HCT116 (cell line): Measurements from ENCODE around the gene TCF7L2. TPM values are rescaled to one million over a fixed set of nuclear protein-coding genes. Genes with fewer than 3 reads are reported as not detected.

Experiments used
- ATAC-seq: fragments of 200-7000 bp; cut with Tn5 transposase; 2 replicates; pipeline ENCODE4 v1.9.1; 2020; ENCODE audit warnings: mild to moderate bottlenecking, moderate library complexity
- BruUV-seq: library from RNA; stranded (reverse); fragments of 400-500 nt; replicated peaks from 2 replicates; lab custom pipeline; 2021; lab: Mats Ljungman, UMichigan
- CTCF ChIA-PET: fragments of 300-600 bp; sonication (Branson Sonifier 250); formaldehyde crosslinking; loops from one replicate; lab custom pipeline; 2021; ENCODE audit warnings: antibody characterized with exemption; lab: Charles Lee
- POLR2A ChIA-PET: fragments of 300-600, 350-600 bp; sonication (Branson Sonifier 250); formaldehyde crosslinking; loops from one replicate; lab custom pipeline; 2021; ENCODE audit warnings: antibody characterized with exemption; lab: Charles Lee
- RAD21 ChIA-PET, 2 experiments: fragments of 300-600 bp; sonication (Branson Sonifier 250); formaldehyde crosslinking; loops; one replicate each; lab custom pipeline; 2023; ENCODE audit warnings: low total read pairs in 2 of 2; ENCODE audit not compliant: uncharacterized antibody in 2 of 2, unreplicated experiment in 2 of 2, low non-redundant PET in 1 of 2; lab: Charles Lee
- DNase-seq: peaks from one replicate; pipeline ENCODE4 v3.0.0-alpha.2; 2010; ENCODE audit warnings: low read depth, low spot score
- H2AFZ ChIP-seq: fragments of 200-600 bp; shearing (Covaris generic), sonication (generic); 2 replicates; pipeline ENCODE4 v1.6.1; 2017; ENCODE audit warnings: low read depth, mixed run types, mixed read lengths, antibody characterized with exemption, low read length; ENCODE audit not compliant: poor library complexity, severe bottlenecking
- H3K27ac ChIP-seq: 2 replicates; pipeline ENCODE4 v1.5.1; 2012; ENCODE audit warnings: low read depth, low read length
- H3K27me3 ChIP-seq: fragments of 200-600 bp; sonication (generic); 2 replicates; pipeline ENCODE4 v1.6.1; 2016; ENCODE audit warnings: mixed run types, low read length, mixed read lengths; ENCODE audit not compliant: insufficient read depth
- H3K36me3 ChIP-seq, 2 experiments: fragments of 200-500 bp in 1 of 2; fragments of 200-600 bp in 1 of 2; sonication (Bioruptor generic) in 1 of 2; sonication (generic) in 1 of 2; 2 replicates each; pipeline versions ENCODE4 v1.5.1 to v1.6.1; 2014 to 2016; ENCODE audit warnings: low read length in 2 of 2, inconsistent platforms in 1 of 2, mixed read lengths in 1 of 2, mixed run types in 1 of 2; ENCODE audit not compliant: insufficient read depth in 2 of 2, control insufficient read depth in 1 of 2
- H3K4me1 ChIP-seq, 2 experiments: fragments of 200-600 bp in 1 of 2; sonication (generic) in 1 of 2; 2 replicates each; pipeline versions ENCODE4 v1.5.1 to v1.6.1; 2012 to 2017; ENCODE audit warnings: low read length in 2 of 2, inconsistent platforms in 1 of 2, mild to moderate bottlenecking in 1 of 2, mixed read lengths in 1 of 2, mixed run types in 1 of 2, moderate library complexity in 1 of 2; ENCODE audit not compliant: insufficient read depth in 2 of 2, control insufficient read depth in 1 of 2
- H3K4me2 ChIP-seq: fragments of 200-600 bp; sonication (generic); 2 replicates; pipeline ENCODE4 v1.6.1; 2017; ENCODE audit warnings: mixed run types, low read length, mixed read lengths
- H3K4me3 ChIP-seq, 2 experiments: fragments of 200-600 bp in 1 of 2; sonication (generic) in 1 of 2; replicated peaks in 1 of 2; 2 replicates each; pipeline ENCODE4 v1.5.1; 2011 to 2016; ENCODE audit warnings: low read length in 2 of 2, control low read depth in 1 of 2, low read depth in 1 of 2, mild to moderate bottlenecking in 1 of 2, mixed read lengths in 1 of 2, mixed run types in 1 of 2
- H3K79me2 ChIP-seq: fragments of 200-600 bp; sonication (generic); 2 replicates; pipeline ENCODE4 v1.6.1; 2017; ENCODE audit warnings: mild to moderate bottlenecking, mixed run types, low read length, moderate library complexity, mixed read lengths; ENCODE audit not compliant: insufficient read depth
- H3K9ac ChIP-seq: fragments of 200-600 bp; sonication (generic); 2 replicates; pipeline ENCODE4 v1.6.1; 2016; ENCODE audit warnings: low read length, mixed read lengths
- H3K9me2 ChIP-seq: fragments of 200-600 bp; sonication (generic), shearing (Covaris generic); 2 replicates; pipeline ENCODE4 v1.6.1; 2017; ENCODE audit warnings: mixed run types, mild to moderate bottlenecking, moderate library complexity; ENCODE audit not compliant: insufficient read depth
- H3K9me3 ChIP-seq, 2 experiments: fragments of 200-500 bp in 1 of 2; fragments of 200-600 bp in 1 of 2; sonication (Bioruptor generic) in 1 of 2; sonication (generic) in 1 of 2; 2 replicates each; pipeline ENCODE4 v1.6.1; 2014 to 2017; ENCODE audit warnings: low read length in 2 of 2, mixed read lengths in 2 of 2, inconsistent platforms in 1 of 2, low read depth in 1 of 2, mild to moderate bottlenecking in 1 of 2, mixed run types in 1 of 2, moderate library complexity in 1 of 2; ENCODE audit not compliant: control insufficient read depth in 1 of 2, insufficient read depth in 1 of 2
- H4K20me1 ChIP-seq: fragments of 200-600 bp; sonication (generic), shearing (Covaris generic); 2 replicates; pipeline ENCODE4 v1.6.1; 2017; ENCODE audit warnings: mixed run types, mild to moderate bottlenecking, moderate library complexity; ENCODE audit not compliant: insufficient read depth
- CEBPB ChIP-seq: IDR thresholded peaks from 2 replicates; pipeline ENCODE4 v1.6.1; 2012; ENCODE audit warnings: low read depth
- CTCF ChIP-seq, 3 experiments: fragments of 200-600 bp in 1 of 3; sonication (generic) in 1 of 3; IDR thresholded peaks in 2 of 3; conservative IDR thresholded peaks in 1 of 3; 2 replicates each; pipeline ENCODE4 v1.5.1; 2012 to 2017; ENCODE audit warnings: low read depth in 2 of 3, low read length in 2 of 3, antibody characterized with exemption in 1 of 3, borderline replicate concordance in 1 of 3, control low read depth in 1 of 3, mild to moderate bottlenecking in 1 of 3, mixed read lengths in 1 of 3, mixed run types in 1 of 3, moderate library complexity in 1 of 3; ENCODE audit not compliant: insufficient read depth in 1 of 3
- EZH2phosphoT487 ChIP-seq: fragments of 200-600 bp; IDR thresholded peaks from 2 replicates; pipeline ENCODE4 v1.6.1; 2018; ENCODE audit warnings: antibody characterized with exemption, borderline replicate concordance
- RAD21 ChIP-seq: IDR thresholded peaks from 2 replicates; pipeline ENCODE4 v1.6.1; 2012; ENCODE audit warnings: low read depth, mild to moderate bottlenecking
- intact Hi-C: fragments of 100-400 bp; cut with micrococcal nuclease; formaldehyde crosslinking; loops from 2 replicates; pipeline ENCODE4 v1.10.0; 2022
- total RNA-seq: library from RNA; stranded (reverse); gene quantifications from one replicate; pipeline ENCODE4 v1.2.1, GENCODE V29; 2021; ENCODE audit not compliant: unreplicated experiment

Gene TCF7L2
- total RNA-seq, 1 experiment from 2014 or later, result 164 TPM

- no peak overlapping the region for H3K4me2 ChIP-seq
- H3K9me2 ChIP-seq, result no peaks in the 10 kb centered on the region
- H3K9me3 ChIP-seq, result no peaks in the 10 kb centered on the region
- H4K20me1 ChIP-seq, result peaks cover 47% of the 10 kb centered on the region
- H3K9ac ChIP-seq, result no peak overlapping the region
- CTCF ChIA-PET, result no interaction called here
- no peak overlapping the region for H3K4me3 ChIP-seq
- ATAC-seq (no peak), DNase-seq (no peak)
- TF ChIP-seq RAD21, result no peak
- no peak for TF ChIP-seq EZH2phosphoT487
- H3K4me1 ChIP-seq, result peaks cover 0 to 13% of the 10 kb centered on the region in 2 experiments; a peak in 2 of 4 replicates
- POLR2A ChIA-PET, result no interaction called here
- RAD21 ChIA-PET, result no interaction called here
- no peak overlapping the region for H2AFZ ChIP-seq
- BruUV-seq, result no TSS peak
- H3K27me3 ChIP-seq, result no peaks in the 10 kb centered on the region
- no peak overlapping the region for H3K27ac ChIP-seq
- H3K79me2 ChIP-seq, result peaks cover 100% of the 10 kb centered on the region
- H3K36me3 ChIP-seq, result peaks cover 76 to 78% of the 10 kb centered on the region in 2 experiments
- intact Hi-C loops, result no loop called here
Observed at GRCh38 chr10:112973046-112973445, 23.0 kb downstream of the TCF7L2 start.

DNA sequence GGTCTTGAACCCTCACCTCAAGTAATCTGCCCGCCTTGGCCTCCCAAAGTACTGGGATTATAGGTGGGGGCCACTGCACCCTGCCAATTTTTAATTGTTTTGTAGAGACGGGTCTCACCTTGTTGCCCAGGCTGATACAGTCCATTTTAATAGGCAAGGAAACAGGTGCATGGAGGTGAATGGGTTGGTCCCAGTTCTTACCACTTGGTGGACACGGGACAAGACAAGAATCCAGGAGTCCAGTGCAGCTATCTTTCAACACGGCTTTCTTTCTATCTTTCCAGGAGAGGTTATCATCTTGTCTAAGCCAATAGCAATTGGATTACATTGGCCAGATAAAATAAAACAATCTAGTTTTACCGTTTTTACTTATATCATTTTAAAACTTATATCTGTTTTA lies 23.8 kb downstream of the TCF7L2 start:
- RAD21 ChIA-PET, result no interaction called here
- no peaks in the 10 kb centered on the region for H3K9me3 ChIP-seq
- no peak overlapping the region for H3K4me2 ChIP-seq
- no peak overlapping the region for H3K4me3 ChIP-seq
- H3K36me3 ChIP-seq, result peaks cover 73% of the 10 kb centered on the region in 2 experiments
- POLR2A ChIA-PET, result no interaction called here
- BruUV-seq, result no TSS peak
- no peak for DNase-seq
- TF ChIP-seq CTCF (IDR thresholded peaks at IDR 0.05 in 2 of 3, conservative IDR thresholded peaks at IDR 0.05 in 1 of 3; ENCODE audit: borderline replicate concordance in 1 of 3, insufficient read depth in 1 of 3, low read depth in 2 of 3, low read length in 2 of 3) (peak in 2 of 3 experiments; percentile 21 to 23; a peak in 2 of 6 replicates), CEBPB (no peak)
- H3K79me2 ChIP-seq, result peaks cover 100% of the 10 kb centered on the region
- H4K20me1 ChIP-seq, result peaks cover 46% of the 10 kb centered on the region
- peak; percentile 59 for ATAC-seq
- no peak overlapping the region for H3K27ac ChIP-seq
- H3K9ac ChIP-seq, result no peak overlapping the region
- peaks cover 0 to 13% of the 10 kb centered on the region in 2 experiments; a peak in 2 of 4 replicates for H3K4me1 ChIP-seq
- H3K27me3 ChIP-seq, result no peaks in the 10 kb centered on the region
- intact Hi-C loops, result no loop called here
- no peak overlapping the region for H2AFZ ChIP-seq
- no peaks in the 10 kb centered on the region for H3K9me2 ChIP-seq
- CTCF ChIA-PET, result no interaction called here
